GM21515 (cell line): Measurements from ENCODE around the gene NPM1.
"Not testable (repeated sequence)": the region's sequence is repeated elsewhere in the genome, so short reads cannot be mapped to it uniquely, and the experiment has no call there.

Experiments
- ATAC-seq: cut with Tn5 transposase; IDR thresholded peaks from one replicate; pipeline ENCODE4 v1.9.1; 2021; ENCODE audit not compliant: unreplicated experiment

NPM1 gene

GRCh38 chr5:171410181-171410580, 22.5 kb downstream of the NPM1 start:
- no peak for ATAC-seq

GRCh38 chr5:171412186-171412585, 24.5 kb downstream of the NPM1 start:
- no peak for ATAC-seq

GRCh38 chr5:171413153-171413910, 25.7 kb downstream of the NPM1 start:
- ATAC-seq = no peak

- ATAC-seq = not testable (repeated sequence)
Measured at GRCh38 chr5:171413993-171414392, 26.3 kb downstream of the NPM1 start.

- ATAC-seq = no peak
Measured at GRCh38 chr5:171415115-171415730, 27.6 kb downstream of the NPM1 start.

DNA sequence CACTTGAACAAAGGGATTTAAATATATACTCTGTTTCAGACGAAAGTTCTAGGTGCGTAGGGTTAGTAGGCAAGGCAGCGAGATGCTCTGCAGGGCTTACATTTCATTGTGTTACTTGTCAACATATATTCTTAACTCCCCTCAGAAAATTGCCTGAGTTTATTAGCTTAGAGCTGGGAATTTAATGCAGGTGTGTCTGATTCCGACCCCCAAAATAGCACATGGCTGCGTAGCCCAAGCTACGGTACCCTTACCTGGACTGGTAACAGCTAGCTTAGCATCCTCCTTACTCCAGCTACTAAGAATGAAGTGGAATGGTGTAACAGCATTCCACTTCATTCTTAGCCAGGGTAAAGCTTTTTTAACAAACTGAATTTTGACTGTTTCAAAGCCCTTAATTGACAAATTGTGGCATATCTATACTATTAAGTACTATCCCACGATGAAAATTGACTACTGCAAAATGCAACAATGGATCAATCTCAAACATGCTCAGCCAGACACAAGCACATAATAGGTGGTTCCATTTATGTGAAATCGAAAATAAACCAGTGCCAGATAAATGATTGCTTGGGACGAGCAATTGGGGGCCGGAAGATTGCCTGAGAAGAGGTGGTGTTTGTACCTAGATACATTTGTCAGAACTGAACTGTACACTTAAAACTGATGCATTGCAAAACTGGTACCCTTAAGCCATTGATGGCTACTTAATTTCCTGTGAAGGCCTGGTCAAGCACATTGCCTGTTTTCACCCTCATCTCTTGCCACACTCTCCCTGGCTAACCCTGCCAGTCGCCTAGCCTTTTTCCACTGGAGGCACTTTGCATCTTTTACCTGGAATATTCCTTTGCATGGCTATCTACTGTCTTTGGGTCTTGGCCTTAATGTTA, 28.8 kb downstream of the NPM1 start:
- no peak for ATAC-seq

DNA sequence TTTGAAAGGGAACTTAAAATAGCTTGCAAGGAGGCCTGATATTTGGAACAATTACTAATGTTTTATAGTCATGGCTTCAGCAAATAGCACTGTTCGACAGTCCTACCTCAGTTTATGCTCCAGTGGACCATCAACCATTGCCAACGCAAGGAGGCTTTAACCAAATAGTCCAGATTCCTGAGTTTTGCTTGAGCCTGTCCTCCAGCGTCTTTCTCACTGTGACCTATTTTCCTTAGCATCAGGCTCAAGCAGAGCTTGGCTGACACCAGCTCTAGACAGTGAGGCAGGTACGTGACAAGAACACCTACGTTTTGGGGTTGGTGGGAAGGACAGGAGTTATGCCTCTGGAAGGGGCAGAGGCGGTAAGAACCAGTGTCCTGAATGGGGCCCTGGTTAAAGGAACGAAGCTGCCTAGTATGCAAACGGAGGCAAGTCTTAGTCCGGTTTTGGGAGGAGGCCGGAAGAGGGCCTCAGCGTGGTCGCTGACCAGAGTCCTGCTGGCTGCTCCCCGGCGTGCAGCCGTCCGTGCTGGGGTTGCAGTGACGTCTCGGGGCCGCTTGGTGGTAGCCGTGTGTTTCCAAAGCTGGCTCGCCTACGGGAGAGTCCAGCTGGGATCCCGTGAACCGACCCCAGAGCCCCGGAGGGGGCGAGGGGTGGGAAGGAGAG, 30.8 kb downstream of the NPM1 start:
- ATAC-seq = peak; percentile 65

- peak; percentile 40 for ATAC-seq
Measured at GRCh38 chr5:171418982-171419687, 31.5 kb downstream of the NPM1 start, which contains the start of gene FGF18. Gene FGF18 (plus strand): TSS chr5:171419647. CDS start chr5:171420200, 553 bp downstream.

DNA sequence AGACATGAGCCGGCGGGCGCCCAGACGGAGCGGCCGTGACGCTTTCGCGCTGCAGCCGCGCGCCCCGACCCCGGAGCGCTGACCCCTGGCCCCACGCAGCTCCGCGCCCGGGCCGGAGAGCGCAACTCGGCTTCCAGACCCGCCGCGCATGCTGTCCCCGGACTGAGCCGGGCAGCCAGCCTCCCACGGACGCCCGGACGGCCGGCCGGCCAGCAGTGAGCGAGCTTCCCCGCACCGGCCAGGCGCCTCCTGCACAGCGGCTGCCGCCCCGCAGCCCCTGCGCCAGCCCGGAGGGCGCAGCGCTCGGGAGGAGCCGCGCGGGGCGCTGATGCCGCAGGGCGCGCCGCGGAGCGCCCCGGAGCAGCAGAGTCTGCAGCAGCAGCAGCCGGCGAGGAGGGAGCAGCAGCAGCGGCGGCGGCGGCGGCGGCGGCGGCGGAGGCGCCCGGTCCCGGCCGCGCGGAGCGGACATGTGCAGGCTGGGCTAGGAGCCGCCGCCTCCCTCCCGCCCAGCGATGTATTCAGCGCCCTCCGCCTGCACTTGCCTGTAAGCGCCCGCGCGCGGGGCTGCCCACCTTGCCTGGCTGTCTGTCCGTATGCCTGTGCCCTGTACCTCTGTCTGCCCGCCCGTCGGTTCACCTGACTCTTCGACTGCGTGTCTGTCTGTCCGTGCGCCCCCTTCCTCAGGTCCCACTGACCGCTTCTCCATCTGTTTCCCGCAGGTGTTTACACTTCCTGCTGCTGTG, 32.2 kb downstream of the NPM1 start:
- ATAC-seq = peak; percentile 38

GRCh38 chr5:171420431-171421241, 33.0 kb downstream of the NPM1 start:
- ATAC-seq = no peak

GRCh38 chr5:171421331-171422262, 33.9 kb downstream of the NPM1 start:
- no peak for ATAC-seq

GRCh38 chr5:171422495-171422894, 34.8 kb downstream of the NPM1 start:
- ATAC-seq = no peak

- ATAC-seq = no peak
Measured at GRCh38 chr5:171422902-171423663, 35.4 kb downstream of the NPM1 start.

- ATAC-seq = no peak
Measured at GRCh38 chr5:171424726-171425125, 37.1 kb downstream of the NPM1 start.

GRCh38 chr5:171425596-171426244, 38.1 kb downstream of the NPM1 start:
- no peak for ATAC-seq

DNA sequence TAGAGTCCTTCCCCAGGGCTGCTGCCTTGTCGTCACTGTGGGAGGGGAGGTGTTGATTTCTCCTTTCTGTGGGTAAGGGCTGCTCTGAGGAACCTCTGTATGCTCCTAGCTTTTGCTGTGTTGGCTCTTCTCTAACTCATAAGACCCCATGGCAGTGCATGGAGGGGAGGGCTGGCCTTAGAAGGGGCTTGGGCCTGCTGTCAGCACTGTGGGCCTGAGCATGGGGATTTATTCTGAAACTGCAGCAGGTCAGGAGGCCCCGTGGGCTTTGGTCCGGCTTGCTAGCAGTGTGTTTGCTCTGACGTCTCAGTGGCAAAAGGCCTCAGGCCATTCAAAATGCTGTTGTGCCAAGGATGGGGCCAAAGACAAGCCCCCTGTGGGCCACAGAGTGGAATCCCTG, 38.6 kb downstream of the NPM1 start:
- ATAC-seq = no peak

- no peak for ATAC-seq
Measured at GRCh38 chr5:171426680-171427079, 39.0 kb downstream of the NPM1 start.
